NCI-H1417 (cell line): ENCODE results near the gene ALG9.
A peak's percentile ranks its signal among the peaks of the same experiment; 100 is the strongest.

ENCODE experiments used
- DNase-seq, 3 experiments: peaks; one replicate each; lab custom pipeline; 2025; lab: John Stamatoyannopoulos, UW

Gene ALG9

DNA sequence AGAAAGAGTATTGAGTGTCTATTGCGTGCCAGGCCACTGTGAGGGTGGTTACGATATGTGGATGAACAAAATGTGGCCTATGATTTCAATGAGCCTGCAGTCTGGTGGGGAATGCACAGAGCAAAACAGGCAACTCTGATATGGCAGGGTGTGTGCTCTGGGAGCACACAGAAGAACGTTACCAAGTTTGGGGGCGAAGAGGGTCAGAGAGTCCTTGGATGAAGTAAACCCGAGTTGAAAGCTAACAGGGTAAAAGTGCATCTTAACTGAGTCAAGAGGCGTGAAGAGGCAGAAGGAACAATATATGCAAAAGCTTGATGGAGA lies 8.2 kb upstream of the ALG9 start:
- DNase-seq = no peak

DNA sequence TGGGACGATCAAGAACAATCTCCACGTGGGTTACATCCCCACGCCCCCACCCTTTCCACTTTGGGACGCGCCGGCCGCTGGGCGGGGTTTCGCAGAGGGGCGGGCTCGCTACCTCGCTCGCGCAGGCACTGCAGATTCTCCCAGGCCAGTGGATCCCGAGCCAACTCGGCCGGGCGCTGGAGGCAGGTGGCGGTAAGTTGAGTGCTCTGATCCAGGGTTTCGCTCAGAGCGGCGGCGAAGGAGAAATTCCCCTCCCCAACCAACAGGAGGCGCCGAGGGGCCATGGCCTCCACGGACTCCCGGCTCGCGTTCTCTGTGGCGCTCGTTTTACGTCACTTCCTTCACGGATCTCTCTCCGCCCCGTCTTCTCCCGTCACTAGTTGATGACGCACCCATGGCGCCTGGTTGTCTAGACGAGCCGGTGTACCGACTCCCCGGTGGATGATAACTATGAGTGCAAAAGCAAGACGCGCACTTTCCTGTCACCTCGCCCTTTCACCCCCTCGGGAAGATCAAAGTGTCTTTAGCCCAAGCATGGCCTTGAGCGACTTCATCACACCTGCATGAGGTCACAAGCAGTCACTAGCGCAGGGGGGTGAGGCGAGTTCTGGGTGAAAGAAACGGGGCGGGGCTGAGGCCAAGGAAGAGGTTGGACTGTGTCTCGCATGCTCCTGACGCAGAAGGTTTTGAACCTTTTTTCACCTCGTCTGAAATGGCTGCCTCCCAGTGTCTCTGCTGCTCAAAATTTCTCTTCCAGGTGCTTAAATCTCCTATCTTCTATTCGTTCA lies 7.7 kb upstream of the ALG9 start, which contains the start of the genes CFAP68 and FDXACB1:
CFAP68 (plus strand) TSS at position 693 of the 788 bp plus-strand sequence; CDS start at position 713, 20 bp downstream.
FDXACB1 (minus strand) TSS at position 317 of the 788 bp plus-strand sequence; CDS start at position 284, 33 bp downstream.
- peak; percentile 98 to 100 (median 99) for DNase-seq

DNA sequence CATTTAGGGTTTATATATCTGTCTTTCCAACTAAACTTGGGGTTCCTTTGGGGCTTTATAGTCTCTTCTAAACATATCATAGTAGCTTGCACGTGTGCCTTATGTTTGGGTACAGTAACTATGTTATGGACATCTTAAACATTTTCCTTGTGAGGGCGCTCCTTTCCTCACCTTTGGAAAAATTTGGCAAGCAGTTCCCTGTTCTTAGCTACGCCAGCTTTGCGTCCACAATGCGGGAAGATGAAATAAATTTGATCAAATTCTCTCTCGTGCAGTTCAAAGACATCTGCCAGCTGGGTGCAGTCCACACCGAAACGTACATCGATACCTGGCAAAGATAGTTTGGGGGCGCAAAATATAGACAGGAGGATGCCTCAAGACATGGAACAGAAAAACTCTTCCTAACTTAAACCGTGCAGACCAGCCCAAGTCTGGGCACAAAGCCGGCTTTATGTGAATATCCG lies 7.0 kb upstream of the ALG9 start:
- DNase-seq = peak in 1 of 3 experiments; percentile 54

DNA sequence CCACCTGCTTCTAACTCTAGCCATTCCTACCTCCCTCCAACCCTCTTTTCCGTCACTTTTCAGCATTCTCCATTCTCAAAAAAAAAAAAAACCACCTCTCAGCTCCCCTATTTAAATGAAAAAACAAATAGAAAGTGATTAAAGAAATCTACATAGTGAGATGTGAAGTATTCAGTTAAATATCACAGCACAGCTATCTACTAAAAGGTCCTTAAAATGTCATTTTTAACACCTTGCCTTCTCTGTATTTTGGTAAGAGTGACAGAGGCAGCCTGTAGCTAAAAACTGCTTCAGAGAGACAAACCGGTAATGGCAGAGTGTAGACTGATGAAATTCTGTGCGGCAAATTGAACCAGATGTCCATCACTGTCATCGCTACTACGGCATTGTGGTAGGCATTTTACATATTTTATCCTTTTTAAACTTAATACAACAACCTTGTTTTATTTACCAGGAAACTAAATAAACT lies 346 bp upstream of the ALG9 start:
- peak in 1 of 3 experiments; percentile 39 for DNase-seq

DNA sequence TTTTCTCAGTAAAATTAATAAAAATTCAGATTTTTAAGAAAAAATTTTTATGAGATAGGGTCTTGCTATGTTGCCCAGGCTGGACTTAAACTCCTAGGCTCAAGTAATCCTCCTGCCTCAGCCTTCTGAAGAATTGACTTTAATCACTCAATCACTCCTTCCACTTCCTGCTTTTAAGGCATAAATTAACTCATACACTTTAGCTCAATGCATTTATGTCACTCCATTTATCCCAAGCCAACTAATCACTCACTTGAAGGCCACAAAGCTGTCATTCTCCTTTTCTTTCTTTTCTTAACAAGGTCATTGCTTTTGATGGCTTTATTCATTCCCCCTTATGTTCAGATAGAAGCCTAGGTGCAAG lies 877 bp downstream of the ALG9 start:
- no peak for DNase-seq

DNA sequence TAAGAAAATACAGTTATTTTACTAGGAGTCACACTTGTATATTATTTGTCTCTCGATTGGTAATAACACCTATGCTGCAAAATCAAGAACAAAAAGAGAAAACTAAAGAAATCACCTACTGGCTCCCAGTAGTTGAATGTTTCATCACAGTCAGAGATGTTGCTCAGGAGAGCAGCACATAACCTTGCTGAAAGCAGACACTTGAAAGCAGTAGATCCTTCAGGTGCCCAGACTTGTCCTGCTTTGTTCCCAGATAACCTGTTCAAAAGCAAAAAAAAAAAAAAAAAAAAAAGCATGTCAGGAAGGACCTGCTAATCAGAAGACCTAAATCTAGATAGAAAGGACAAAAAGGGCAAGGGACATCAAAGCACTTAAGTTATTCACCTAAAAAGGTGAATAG lies 1.3 kb downstream of the ALG9 start:
- no peak for DNase-seq

DNA sequence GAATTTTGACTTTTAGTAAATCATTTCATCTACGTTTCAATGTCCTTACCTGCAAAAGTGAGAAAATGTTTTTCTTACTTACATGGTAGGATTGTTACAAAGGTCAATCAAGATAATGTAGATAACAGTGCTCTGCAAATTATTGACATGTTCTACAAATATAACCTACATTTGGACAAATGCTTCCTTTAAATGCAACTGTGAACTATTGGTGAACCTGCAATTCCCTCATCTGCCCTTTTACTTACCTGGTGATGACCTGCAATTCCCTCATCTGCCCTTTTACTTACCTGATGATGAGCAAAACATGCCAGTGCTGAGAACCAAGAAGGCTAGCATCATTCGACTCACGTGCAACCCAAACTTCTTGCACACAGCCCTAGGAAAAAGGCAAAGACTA lies 11.1 kb downstream of the ALG9 start:
- no peak for DNase-seq

DNA sequence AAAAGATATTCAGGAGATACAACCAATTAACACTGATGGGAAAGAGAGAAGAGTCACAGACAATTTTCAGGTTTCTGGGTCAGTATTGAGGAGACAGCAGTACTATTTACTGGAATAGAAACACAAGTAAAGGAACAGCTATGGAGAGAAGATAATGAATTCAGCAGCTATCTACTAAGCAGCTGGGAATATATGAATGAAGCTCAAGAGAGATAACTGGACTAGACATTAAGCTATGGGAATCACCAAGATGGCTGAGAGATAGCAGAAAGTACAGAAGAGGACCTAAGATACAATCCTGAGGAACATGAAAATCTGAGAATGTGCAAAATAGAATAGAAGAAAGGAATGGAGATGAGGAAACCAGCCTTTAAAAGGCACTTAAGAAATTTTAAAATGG lies 15.9 kb downstream of the ALG9 start:
- no peak for DNase-seq

DNA sequence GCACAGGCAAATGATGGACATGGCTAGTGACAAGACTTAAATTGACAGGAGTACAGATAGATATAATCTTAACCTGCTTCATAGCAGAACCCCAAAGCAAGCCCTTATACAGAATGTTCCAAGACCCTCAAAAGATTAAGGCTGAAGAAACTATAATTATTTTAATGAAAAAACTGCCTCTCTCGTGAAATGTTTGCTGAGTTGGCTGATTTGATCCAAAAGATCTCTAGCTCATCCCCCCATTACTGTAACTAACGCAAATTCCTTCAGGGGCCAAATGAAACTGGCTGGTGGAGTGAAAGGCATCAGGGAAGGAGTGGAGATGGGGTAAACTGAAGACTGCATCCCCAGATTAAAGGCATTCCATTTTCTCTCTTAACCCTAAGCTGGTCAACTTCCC lies 19.3 kb downstream of the ALG9 start:
- DNase-seq = no peak

DNA sequence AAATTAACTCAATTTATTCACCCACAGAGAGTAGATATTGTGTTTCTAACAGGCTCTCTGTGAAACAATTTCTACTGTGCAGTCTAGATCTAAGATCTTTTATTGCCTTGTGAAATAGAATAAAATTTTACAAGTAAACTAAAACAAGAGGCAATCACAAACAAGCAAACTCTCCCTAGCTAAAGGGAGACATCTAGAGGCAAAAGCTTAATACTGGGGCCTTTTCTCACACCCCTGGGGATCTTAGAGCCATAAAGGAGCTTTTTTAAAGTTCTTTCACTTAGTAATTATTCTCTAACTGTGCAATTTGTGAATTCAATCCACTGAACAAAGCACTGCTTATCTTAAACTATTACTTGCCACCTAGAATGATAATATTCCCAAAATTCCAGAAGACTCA lies 19.7 kb downstream of the ALG9 start:
- DNase-seq = no peak

DNA sequence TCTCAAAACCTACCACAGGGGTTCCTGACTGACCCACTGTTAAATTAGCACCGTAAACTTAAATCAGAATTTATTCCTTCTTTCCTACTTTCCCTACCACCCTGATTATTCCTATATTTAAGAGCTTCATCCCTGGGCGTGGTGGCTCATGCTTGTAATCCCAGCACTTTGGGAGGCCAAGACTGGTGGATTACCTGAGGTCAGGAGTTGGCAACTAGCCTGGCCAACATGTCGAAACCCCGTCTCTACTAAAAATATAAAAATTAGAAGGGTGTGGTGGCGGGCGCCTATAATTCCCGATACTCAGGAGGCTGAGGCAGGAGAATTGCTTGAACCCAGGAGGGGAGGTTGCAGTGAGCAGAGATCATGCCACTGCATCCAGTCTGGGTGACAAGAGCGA lies 20.3 kb downstream of the ALG9 start:
- no peak for DNase-seq

DNA sequence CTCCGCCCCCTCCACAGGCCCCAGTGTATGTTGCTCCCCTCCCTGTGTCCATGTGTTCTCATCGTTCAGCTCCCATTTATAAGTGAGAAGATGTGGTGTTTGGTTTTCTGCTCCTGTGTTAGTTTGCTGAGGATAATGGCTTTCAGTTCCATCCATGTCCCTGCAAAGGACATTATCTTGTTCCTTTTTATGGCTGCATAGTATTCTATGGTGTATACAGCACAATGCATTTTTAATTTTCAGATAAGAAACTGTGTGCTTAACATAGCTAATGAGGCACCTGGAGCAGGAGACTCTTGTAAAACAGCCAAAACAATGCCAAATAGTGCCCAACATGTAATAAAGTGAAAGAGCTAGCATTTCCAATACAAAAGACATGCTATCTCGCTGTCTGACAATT lies 21.8 kb downstream of the ALG9 start:
- DNase-seq = no peak

DNA sequence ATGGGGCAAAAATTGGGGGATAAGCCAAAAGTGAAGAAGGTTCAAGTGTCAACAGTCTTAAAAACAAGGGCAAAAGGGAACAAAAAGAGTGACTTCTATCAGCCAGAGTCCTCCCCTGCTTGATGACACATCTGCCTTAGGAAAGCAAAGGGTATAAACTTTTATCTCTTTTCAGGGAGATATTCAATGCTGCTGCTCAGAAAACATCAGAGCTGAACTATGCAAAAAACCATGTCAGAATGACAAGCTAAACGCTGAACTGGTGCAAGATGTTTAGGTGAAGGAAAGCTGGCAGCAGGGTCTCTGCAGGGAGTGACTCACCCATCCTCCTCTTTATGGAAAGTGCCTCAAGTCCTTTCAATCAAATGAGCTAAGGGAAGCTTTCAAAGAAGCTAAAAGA lies 24.7 kb downstream of the ALG9 start:
- no peak for DNase-seq

DNA sequence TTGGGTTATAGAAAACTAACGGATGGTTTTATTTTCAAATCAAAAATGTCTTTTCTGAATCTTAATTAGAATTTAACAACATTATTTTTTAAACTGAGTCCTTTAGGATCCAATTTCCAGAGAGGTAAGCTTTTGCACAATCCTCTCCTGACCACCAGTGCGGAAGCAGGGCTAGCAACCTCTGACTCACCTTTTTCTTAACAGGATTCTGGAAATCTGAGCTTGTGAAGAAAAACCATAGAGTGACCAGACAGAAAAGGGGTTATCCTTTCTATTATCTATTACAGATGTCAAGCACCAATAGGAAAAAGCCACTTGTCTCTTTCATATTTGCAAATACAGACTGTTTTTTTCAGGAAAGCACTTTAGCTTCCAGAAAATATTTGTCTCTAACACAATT lies 25.3 kb downstream of the ALG9 start:
- DNase-seq = no peak

DNA sequence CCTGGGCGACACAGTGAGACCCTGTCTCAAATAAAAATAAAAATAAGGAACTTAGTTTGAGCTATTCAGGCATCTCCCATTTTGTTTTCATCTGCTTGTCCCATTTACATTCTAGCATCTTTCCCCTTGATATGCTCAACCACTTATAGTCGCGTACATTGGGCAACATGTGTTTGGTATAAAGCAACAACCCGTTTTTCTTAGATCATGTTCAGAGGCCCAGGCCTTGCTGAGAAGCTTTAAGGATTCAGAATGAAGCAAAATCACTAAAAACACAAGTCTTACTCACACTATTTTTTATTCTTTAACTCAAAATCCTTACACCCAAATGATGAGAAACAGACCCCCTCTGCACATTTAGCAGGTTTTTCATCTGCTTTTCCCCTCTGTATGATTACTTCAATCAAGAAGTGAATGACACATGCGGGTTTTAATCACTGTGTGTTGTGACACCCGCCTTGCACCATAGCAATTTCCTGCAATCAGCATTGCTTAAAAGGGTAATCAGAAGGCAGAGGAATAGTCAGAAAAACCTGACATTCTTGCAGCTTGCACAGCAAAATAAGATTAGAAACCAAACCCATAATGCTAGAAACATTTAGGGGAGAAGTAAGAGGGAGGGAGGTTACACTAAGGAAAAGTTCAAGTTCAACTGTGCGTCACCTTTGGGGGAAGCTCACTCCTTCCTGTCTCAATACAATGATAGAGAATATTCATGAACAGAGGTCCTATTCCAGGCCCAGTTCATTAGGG lies 25.9 kb downstream of the ALG9 start:
- no peak for DNase-seq

DNA sequence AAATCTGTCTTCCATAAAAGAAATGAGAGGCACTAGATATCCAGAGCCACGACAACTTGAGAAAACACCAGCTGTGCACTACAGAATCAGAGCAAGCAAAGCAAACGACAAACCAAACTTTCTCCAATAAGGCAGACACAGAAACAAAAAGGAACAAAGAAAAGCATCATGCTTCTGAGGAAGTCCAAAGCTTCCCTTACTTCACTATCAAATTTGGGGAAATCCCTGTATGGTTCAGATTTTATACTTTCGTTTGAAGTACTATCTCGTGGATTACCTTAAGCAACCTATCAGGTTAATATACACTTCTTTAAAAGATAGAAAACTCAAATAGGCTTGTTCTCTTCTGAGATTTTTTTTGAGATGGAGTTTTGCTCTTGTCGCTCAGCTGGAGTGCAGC lies 27.7 kb downstream of the ALG9 start:
- DNase-seq = no peak

DNA sequence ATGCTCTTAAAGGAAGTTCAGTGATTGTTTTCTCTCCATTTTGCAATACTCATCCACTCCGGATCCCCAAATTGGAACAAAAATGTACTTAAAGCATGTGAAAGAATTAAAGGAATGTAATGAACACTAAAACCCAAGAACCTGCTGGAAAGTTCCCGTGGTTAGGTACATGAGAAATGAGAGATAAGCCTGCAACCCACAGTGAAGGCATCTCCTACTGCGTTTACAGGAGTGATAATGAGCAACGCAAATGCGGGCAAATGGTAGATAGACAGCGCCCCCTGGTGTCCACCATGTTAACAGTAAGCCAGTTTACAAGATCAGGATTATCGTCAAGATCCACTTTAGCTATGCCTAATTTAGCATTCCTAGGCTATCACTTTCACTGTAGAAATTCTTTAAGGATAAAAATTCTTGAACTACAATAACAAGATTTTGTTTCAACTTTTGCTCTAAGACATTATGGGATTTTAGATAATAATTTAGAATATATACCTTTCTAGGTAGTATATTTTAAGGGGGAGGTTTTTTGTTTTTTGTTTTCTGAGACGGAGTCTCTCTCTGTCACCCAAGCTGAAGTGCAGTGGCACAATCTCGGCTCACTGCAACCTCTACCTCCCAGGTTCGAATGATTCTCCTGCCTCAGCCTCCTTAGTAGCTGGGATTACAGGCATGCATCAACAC lies 29.9 kb downstream of the ALG9 start:
- peak; percentile 50 to 91 (median 80) for DNase-seq

DNA sequence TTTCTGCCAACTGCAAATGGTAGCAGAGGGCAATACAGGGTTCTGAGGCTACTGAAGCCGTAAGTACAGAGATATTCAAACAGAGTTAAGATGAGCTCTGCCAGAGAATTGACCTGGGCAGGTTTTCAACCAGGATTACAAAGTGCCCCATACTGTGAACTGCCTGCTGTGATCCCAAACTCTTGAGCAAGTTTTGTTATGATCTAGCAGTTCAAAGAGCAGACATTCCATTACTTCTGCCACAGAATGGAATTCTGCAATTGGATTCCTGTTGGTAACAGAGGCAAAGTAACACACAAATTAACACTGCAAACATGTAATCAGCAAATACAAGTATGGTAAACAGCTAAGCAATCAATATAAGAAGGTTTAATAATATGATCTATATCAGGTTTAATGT lies 31.2 kb downstream of the ALG9 start:
- DNase-seq = no peak

DNA sequence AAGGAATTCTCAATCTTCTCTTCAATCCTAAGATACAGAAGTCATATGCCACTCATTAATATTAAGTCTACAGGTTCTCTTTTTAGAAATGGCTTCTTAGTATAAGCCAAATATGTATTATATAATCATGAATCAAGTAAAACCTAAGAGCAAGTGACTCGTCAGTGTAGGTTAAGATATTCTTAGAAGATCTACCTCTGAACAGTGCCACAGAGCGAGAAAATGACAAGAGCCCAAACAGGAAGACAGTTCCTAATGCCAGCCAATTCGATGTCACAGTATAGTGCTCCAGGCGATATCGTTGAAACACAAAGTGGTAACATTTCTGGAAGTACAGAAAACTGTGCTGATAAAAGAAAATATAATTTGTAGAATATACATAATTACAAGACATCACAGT lies 33.3 kb downstream of the ALG9 start:
- DNase-seq = no peak

DNA sequence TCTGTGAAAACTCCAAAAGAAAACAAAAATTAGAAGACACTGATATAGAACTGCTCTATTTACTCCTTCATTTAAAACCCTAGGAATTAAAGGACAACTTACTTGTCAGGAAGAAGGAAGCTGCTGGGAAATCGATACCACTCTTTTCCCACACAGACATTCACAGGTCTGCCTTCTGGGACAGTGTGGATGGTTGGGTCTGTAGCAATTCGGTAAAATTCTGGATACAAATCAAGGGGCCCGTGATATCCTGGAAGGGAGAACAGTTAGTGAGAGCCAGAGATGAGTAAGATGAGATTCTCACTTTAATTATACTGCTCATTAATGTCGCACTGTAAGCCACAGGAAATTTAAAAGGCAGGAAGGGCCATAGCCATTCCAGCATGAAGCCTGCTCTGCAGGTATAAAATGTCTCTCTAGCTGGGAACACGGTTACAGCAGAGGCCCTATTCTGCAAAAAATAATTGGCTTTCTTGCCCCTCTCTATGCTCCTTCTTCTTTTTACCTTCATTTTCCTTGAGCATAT lies 34.0 kb downstream of the ALG9 start:
- no peak for DNase-seq

DNA sequence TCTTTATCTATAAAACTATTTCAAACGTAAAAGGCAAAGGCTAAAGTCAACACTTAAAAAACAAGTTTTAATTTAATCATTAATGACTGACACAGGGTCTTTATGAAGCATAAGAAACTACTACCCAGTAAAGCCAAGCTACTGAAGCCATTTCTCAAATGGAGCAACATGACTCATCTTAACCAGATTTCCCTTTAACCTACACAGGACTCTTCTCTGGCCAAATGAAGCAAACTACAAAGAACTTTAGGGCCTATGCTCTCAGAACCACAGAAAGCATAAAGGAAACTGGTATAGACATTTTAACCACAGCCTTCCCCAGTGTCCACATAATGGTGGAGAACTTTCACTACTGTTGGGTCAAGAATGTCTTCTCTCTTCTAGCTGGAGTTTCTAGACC lies 34.7 kb downstream of the ALG9 start:
- no peak for DNase-seq

DNA sequence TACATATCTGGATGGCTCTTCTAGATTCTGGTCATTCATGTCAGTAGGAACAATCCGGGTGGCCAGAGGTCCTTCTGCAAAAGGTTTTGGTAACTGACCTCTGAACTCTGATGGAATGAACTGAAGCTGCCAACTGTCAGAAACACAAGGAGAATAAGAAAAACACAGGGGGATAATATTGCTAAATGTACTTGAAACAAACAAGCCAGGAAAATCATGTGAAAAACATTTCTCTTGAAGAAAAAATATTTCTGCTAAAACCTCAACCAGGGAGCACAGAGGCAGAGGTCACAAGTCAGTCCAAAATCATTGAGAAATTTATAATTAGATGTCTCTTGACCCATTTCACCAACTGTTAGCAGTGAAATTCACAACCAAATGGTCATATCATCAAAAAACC lies 35.2 kb downstream of the ALG9 start:
- DNase-seq = no peak

DNA sequence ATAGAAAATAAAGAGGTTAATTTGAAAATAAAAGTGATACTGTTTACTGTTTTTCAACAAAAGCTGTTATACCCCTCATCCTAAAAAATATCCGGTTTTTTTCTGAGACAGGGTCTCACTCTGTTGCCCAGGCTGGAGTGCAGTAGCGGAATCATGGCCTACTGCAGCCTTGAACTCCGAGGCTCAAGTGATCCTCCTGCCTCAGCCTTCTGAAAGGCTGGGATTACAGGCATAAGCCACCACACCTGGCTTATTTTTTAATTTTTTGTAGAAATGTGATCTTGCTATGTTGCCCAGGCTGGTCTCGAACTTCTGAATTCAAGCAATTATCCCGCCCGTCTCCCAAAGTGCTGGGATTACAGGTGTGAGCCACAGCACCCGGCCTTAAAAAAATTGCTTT lies 35.7 kb downstream of the ALG9 start:
- DNase-seq = no peak
